HFF-Myc (cell line): ENCODE data around the gene SENP5.
"Not testable (repeated sequence)": the region's sequence is repeated elsewhere in the genome, so short reads cannot be mapped to it uniquely, and the experiment has no call there.

Experiments
- DNase-seq: peaks from one replicate; pipeline ENCODE4 v3.0.0-alpha.2; 2011; ENCODE audit warnings: low read depth; ENCODE audit errors: extremely low read depth
- H3K4me3 ChIP-seq: replicated peaks from 2 replicates; pipeline ENCODE4 v1.5.1; 2011; ENCODE audit warnings: low read depth, mild to moderate bottlenecking, control low read depth, low read length
- CTCF ChIP-seq: IDR thresholded peaks from 2 replicates; pipeline ENCODE4 v1.5.1; 2012; ENCODE audit warnings: mild to moderate bottlenecking, low read depth, low read length, control low read depth; ENCODE audit errors: missing control alignments

Gene SENP5

GRCh38 chr3:196843435-196844110 is 24.1 kb upstream of the SENP5 start:
- no peak for TF ChIP-seq CTCF
- no peak for DNase-seq
- H3K4me3 ChIP-seq = no peak overlapping the region

GRCh38 chr3:196844235-196845219 is 23.2 kb upstream of the SENP5 start:
- not testable (repeated sequence) for DNase-seq, H3K4me3 ChIP-seq

GRCh38 chr3:196848375-196848774 is 19.3 kb upstream of the SENP5 start:
- DNase-seq, H3K4me3 ChIP-seq: not testable (repeated sequence)

GRCh38 chr3:196849180-196849741 is 18.5 kb upstream of the SENP5 start:
- TF ChIP-seq CTCF = no peak
- H3K4me3 ChIP-seq = no peak overlapping the region
- no peak for DNase-seq

- not testable (repeated sequence) for H3K4me3 ChIP-seq, DNase-seq
Observed at GRCh38 chr3:196863000-196863399, 4.7 kb upstream of the SENP5 start.

GRCh38 chr3:196867155-196867506 is 589 bp upstream of the SENP5 start:
- DNase-seq = no peak
- H3K4me3 ChIP-seq = peak overlapping the region; percentile 93
- no peak for TF ChIP-seq CTCF

- TF ChIP-seq CTCF = no peak
- peak overlapping the region; percentile 93 for H3K4me3 ChIP-seq
- DNase-seq = no peak
Observed at GRCh38 chr3:196868297-196868661, 559 bp downstream of the SENP5 start.

GRCh38 chr3:196872316-196872715 is 4.6 kb downstream of the SENP5 start:
- no peak overlapping the region for H3K4me3 ChIP-seq
- no peak for DNase-seq
- no peak for TF ChIP-seq CTCF

GRCh38 chr3:196874511-196875094 is 6.9 kb downstream of the SENP5 start:
- not testable (repeated sequence) for DNase-seq, H3K4me3 ChIP-seq
